HG02943 (cell line): ENCODE data around the gene METTL16.

Source experiments
- ATAC-seq: cut with Tn5 transposase; IDR thresholded peaks from one replicate; pipeline ENCODE4 v1.9.1; 2021; ENCODE audit warnings: mild to moderate bottlenecking, low read depth, moderate library complexity; ENCODE audit not compliant: unreplicated experiment

The METTL16 gene

DNA sequence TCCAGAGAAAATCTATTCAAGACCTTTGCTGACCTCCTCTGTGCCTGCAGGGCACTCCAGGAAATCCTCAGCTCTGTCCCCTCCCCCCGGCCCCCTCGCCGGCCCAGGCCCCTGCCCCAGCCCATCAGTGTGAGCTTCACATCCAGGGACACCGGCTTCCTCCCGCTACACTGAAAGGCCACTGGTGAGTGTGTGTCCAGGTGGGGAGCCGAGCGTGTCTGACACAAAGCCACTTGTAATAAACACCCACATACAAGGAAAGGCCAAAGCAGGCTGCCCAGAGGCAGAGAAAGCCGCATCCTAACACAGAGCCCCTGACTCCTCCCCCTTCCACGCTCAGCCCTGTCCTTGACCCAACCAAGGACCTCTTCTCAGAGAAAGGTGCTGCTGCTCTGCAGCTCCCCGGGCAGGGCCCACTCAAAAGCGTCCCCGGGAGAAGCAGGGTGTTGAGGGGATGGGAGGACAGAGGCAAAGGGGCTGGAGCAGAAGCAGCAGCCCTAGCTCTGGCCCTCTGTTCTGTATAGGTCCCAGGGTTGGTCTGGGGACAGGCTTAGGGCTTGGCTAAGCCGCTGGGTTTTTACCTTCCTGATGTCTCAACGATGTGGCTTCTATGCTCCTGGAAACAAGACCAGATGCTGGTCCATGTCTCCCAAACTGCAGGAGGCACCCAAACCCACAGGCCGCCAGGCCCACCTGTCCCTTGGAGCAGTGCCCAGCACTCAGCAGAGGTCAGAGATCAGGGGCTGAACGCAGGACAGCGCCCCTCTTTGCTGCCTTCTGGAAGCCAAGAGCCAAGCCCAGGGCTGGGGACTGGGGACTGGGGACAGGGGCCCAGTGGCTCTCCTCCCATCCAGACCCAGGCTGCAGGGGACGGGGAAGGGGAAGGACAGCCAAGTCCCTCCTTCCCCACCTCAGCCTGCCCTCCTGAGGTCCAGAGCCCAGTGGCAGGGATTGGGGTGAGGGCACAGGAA, 126.2 kb downstream of the METTL16 start:
- ATAC-seq: no peak

DNA sequence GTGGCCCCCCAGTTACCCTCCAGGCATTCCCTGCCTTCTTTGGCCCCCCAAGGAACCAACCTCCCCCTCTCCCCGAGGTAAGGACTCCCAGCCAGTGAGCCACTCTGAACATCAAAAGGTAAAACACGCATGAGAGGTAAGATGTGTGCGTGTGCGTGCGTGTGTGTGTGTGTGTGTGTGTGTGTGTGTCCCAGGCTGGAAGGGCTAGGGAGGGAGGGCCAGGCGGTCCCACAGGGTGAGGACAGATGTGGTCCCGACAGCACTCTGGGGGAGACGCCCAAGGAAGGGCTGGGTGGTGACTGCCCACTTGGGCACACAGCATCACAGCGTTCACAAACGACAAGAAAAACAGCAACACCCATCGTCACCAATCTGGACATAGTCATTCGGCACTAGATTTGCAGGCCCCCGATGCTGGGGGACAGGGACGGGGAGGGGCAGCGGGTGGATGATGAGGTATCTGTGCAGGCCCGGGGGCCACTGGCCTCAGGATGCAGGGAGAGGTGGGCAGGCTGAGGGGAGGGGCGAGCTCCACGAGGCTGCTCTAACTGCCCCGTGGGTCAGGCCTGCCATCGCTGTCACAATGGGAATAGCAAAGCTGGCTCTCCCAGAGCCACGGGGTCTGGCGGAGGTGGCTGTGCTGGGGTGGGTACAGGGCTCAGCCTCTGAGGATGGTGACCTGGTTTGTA, 127.1 kb downstream of the METTL16 start:
- ATAC-seq: no peak

DNA sequence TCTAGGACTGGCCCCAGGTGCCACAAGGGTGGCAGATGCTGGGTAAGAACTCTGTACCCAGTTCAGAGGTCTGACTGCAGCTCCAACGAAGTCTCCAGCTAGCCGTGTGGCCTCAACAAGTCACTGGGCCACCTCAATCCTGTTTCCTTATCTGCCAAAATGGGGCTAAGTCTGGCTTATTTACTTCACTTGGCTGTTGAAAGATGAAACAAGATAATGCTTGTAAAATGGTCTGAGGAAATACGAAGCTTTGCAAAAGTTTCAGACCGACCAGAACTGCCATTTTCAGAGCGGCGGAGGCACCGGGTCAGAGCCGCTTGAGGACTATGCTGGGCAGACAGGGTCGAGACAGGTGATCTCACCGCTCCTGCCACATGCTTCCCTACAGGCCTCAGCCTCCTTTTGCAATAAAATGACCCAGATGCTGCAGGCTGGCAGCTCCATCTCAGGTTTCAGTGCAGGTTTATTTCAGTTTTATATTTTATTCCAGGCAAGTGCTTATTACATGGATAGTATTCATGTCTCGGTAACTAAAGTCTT, 128.0 kb downstream of the METTL16 start:
- no peak for ATAC-seq

DNA sequence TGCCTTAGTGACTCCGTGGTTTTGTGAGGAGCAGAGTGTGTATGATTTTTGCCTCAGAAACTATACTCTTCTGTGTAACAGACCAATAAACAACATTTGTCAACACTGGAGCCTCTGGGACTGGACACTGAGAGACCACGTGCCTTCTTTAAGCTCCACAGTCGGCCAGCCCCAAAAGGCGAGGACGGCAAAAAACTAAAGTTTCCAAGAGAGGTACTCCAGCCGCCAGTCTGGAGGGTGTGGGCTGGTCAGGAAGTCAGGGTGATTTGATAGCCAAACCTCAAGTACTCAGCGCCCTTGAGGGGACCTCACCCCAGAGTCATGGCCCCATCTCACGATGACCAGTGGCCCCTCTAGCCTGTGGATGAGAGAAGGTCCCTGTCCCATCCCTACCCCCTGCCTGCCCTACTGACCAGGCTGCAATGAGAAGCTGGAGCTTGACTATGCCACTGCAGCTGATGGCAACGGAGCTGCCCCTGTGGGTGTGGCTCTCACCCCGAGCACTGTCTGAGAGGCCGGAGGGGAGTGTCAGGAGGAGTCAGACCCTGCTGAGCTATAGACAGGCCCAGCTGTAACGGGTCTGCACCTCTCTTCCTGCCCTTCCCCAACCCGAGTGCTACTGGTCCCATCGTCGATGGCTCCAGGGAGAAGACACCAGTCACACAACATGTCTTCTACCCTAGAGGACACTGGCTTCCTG, 130.6 kb downstream of the METTL16 start:
- ATAC-seq: no peak

DNA sequence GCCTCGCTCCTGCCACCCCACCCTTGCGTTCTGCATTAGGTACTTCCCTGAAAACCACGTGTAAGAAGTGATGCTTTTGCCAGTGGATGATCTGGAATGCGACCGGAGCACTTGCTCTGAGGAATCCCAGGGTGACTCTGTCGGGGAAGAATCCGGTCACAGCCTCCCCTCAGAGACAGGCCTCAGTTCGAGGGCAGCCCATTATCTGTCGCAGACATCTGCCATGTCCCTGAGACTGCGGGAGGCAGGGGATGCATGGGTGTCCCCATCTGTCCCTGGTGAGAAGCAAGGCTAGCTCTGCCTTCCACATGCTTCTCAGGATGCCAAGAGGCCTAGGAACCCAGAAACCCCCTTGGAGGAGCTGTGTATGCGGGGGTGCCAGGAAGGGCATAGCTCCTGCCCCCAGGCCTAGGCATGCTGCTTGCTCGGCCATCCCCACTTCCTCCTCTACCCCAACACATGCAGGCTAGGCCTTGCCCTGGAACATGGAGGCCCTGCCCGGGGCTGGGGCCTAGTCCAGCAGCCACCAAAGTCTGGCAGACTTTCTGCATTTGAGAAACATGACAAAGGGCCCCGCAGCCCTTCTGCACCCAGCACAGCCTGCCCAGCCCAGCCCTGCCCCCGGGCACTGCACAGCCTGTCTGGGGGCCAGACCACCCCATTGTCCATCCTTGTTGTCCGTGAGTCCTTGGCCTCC, 131.3 kb downstream of the METTL16 start:
- ATAC-seq: no peak

DNA sequence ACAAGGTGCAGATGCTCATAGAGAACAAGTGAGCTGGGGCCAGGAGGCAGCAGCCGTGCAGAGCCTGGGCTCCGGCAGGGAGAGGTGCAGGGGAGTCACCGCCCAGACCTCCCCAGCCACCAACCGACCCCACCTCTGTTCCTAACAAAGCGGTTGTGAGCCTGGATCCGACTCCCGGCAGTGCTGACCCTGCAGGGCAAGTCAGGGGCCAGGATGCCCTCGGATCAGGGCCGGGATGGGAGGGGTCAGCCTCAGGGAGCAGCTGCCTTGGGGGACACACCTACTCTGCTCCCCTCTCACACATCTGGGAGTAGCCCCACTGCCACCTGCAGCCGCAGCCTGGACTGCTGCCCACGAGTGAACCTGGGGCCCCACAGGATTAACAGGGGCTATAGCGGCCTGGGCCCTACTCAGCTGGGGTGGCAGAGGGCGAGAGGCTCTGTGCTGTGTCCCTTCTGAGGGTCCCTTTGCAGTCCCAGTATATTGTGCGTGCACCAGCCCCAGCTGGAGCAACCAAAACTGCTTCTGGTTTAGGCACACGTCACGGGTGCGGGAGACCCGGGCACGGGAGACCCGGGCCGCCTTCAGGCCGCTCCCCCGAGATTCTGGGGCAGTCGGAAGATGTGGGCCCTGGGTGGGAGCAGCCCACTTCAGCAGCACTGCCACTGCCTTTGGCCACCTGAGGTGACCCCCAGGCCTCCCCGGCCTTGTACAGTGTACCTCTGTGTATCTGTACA, 132.0 kb downstream of the METTL16 start:
- ATAC-seq: no peak

DNA sequence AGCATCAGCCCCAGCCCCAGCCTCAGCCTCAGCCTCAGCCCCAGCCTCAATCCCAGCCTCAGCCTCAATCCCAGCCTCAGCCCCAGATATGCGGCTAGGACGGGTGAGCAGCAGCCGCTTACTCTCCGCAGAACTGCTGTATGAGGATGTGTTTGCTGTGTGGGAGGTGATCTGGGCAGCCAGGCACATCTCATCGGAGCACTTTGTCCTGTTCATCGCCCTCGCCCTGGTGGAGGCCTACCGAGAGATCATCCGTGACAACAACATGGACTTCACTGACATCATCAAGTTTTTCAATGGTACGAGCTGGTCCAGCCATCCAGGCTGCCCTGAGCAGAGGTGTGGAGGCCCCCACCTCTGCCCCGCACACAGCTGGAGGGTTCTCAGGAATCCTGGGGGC, 132.8 kb downstream of the METTL16 start:
- no peak for ATAC-seq

DNA sequence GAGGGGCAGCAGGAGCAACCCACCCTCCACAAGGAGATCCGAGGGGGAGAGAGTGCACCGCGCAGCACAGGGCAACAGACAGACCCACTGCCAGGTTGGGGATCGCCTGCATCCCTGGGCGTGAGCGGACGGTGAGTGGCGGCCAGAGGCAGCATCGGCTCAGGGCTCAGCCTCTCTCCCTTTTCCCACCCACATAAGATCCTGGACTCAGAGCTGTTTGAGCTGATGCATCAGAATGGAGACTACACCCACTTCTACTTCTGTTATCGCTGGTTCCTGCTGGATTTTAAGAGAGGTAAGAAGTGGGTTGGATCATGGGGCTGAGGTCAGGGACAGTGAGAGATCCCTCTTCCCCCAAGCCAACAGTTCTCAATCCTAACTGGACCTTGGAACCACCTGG, 134.0 kb downstream of the METTL16 start:
- no peak for ATAC-seq

DNA sequence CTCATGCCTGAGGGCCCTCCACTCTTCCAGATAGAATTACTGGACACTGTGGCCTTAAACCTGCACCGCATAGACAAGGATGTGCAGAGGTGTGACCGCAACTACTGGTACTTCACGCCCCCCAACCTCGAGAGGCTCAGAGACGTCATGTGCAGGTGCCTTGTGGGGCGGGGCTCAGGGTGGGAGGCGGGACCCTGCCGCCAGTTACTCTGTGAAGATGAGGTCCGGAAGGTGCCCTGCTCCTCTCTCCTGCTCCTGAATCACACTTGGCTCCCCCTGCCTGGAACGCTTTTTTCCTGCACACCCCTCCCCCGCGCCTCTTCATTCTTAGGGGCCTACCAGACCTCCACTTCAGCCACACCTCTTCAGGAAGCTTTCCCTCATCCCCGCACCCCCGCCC, 135.6 kb downstream of the METTL16 start:
- no peak for ATAC-seq

DNA sequence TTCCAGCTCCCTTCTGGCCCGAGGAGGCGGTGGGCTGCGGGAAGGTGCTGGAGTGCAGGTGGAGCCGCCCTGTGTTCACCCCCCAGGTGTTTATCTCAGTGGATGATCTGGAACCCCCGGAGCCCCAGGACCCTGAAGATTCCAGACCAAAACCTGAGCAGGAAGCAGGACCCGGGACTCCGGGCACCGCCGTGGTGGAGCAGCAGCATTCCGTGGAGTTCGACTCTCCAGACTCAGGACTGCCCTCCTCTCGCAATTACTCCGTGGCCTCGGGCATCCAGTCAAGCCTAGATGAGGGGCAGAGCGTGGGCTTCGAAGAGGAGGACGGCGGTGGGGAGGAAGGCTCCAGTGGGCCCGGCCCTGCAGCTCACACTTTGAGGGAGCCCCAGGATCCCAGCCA, 136.3 kb downstream of the METTL16 start:
- ATAC-seq: no peak

DNA sequence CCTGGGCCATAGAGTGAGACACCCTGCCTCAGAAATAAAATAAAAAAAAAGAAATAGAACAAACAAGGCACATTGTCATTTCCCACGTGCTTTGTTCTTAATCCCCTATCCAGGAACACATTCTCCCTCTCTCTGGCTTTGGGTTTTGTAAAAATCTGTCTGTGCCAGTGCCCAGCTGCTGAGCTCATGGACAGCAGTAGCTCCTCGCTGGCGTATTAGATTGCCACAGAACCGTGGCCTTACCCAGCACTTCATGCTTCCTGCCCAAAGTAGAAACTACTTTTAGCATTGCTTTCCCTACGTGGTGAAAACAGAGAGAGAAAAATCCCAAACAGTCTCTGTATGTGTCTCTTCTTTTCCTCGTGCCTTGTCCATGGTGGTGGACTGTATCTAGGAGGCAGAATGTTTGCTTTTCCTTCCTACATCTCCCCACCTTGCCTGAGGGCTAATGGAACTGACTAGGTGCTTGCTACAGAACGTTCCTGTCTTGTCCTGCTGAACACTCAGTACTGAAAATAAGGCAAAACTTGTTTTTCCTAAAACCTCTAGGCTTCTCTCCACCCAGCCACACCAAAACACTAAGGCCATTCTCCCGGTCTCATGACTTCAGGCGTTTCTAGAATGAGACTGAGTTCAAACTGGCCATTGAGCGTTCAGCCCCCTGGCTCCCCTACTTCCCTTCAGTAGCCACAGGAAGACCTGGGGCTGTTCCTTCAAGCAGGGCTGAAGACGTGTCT, 137.0 kb downstream of the METTL16 start:
- no peak for ATAC-seq

DNA sequence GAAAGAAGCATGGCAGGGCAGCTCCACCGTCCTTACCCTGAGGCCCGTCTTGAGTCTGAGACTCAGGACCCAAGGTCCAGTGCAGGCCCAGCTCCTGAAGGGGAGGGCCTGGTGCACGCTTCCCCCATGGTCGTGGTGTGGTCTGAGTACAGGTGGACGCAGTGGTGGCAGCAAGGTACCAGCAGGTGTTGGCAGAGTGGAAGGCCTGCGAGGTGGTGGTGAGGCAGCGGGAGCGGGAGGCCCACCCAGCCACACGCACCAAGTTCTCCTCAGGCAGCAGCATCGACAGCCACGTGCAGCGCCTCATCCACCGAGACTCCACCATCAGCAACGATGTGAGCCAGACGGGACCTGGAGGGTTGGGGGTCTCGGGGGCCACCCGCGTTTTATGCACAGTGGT, 138.5 kb downstream of the METTL16 start:
- ATAC-seq: no peak

DNA sequence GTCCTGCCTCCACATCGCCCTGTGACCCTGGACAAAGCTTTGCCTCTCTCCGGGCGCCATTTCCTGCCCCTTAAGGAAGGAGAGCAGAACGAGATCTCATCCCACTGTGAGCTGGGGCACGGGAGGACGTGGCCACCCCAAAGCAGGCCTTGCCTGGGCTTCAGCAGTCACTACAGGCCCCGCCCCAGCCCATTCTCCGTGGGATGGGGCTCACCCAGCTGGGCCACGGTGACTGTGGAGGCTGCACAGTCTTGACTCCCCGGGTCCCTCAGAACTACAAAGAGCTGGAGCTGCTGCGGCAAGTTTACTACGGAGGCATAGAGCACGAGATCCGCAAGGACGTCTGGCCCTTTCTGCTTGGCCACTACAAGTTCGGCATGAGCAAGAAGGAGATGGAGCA, 139.0 kb downstream of the METTL16 start:
- ATAC-seq: no peak

DNA sequence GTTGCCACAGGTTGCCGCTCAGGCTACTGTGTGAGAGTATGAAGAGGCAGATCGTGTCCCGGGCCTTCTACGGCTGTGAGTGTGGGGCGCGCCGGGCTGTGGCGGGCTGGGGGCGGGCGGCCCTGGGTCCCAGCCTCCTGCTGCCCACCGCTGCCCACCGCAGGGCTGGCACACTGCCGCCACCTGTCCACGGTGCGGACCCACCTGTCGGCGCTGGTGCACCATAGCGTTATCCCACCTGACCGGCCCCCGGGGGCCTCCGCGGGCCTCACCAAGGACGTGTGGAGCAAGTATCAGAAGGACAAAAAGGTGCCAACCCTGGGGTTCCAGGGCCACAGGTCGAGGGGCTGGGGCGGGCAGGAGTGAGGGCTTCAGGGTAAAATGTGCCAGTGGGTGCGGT, 139.5 kb downstream of the METTL16 start:
- no peak for ATAC-seq

DNA sequence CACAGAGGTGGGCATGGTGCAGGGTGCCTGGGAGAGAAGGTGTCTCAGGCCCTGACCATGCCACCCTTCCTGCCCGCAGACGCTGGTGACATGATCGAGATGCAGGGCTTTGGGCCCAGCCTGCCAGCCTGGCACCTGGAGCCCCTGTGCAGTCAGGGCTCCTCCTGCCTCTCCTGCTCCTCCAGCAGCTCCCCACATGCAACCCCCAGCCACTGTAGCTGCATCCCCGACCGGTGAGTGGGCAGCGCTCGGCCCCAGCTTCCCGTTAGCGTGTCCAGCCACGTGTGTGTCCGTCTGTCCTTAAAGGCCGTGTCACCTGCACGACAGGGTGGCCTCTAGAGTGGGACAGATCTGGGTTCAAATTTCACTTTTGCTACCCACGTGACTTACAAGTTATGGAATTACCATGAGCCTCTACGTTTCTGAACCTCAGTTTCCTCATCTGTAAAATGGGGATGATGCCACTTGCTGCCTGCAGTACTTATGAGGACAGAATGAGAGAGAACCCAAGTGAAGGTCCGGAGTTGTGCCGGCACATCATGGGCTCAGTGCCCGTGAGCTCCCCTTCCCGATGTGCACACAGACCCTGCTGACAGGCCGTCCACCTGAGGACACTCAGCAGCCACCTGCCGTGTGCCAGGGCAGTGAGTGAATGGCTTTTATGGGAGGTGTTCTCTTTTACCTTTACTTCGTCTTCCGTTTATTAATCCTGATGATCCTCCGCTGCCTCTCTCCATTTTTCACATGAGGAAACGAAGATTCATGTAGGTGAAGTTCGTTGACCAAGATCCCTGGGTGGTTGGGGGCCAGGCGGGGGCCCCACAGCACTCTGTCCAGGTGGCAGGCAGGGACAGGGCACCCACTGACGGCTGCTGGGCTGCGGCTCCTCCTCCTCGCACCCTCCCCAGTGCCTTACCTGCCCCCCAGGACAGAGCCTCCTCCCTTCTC, 140.2 kb downstream of the METTL16 start:
- ATAC-seq: no peak

DNA sequence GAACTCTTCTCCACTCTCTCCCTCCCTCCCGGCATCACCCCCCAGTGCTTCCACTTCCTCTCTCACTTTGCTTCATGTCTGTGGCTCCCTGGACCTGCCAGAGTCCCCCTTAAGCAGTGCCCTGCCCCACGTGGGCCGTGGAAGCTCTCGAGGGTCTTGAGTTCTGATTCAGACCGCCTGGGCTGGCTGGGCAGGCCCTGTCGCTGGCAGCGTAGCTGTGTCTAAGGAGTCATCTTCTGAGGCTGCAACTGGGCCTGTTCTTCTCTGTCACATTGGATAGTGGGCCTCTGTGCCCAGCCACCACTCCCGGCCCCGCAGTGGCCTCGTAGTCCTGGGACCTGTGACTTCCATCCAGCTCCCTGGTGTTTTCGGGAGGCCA, 141.5 kb downstream of the METTL16 start:
- ATAC-seq: no peak

DNA sequence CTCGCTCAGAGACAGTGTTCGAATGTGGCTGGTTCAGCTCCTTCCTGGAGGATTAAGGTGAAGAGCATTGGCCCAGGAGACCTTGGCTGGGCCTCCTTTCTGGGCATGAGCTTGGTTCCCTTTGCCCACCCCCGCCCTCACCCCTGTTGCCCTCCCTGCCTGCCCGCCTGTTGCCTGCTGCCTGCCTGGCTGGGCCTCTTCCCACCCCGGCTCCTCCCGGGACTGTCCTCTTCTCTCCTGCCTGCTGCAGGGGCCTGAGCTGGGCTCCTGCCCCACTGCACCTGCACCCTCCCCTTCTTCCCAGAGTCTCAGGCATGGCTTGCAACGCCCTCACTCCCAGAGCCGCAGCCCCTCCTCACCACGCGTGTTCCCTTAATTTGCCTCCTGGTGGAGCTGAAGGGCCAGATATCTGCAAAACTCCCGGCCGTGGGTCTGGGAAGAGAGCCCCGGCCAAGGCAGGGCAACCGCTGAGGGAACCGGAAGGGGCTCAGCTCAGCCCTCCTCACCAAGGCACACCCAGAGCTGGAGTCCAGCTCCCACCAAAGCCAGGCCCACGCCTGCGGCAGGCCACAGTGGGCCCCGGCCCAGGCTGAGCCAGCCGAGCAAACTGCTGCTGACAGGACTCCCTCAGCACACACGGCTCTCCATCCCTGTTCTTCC, 142.0 kb downstream of the METTL16 start:
- no peak for ATAC-seq
